Pancreas (tissue), 10 donors: ENCODE results near the gene OR13J1. TPM values are rescaled to one million over a fixed set of nuclear protein-coding genes. Genes with fewer than 3 reads are reported as not detected.

Experiments used
- ATAC-seq, 4 donors: fragments of 200-7000 bp; cut with Tn5 transposase; one replicate each; pipeline versions ENCODE4 v1.8.0 to v1.9.1; 2020; ENCODE audit warnings: mild to moderate bottlenecking in 4 of 4, moderate library complexity in 4 of 4
- DNase-seq, 6 donors: peaks; one replicate each; pipeline ENCODE4 v3.0.0-alpha.2; 2020
- FAIRE-seq: peaks from 2 replicates; lab custom pipeline; 2012; peaks lifted over from hg19 to GRCh38; lab: Jason Lieb, UNC
- H3K27ac ChIP-seq, 4 donors: fragments of 200-600 bp; sonication (generic); 1 replicate in 3 of 4; 2 replicates in 1 of 4; pipeline versions ENCODE4 v1.5.0 to v1.8.0; 2020
- H3K27me3 ChIP-seq, 4 donors: fragments of 200-600 bp; one replicate each; pipeline ENCODE4 v1.8.0; 2021
- H3K36me3 ChIP-seq, 3 donors: fragments of 200-600 bp; sonication (generic) in 1 of 3; one replicate each; pipeline versions ENCODE4 v1.5.0 to v1.8.0; 2020 to 2021
- H3K4me1 ChIP-seq, 3 donors: fragments of 200-600 bp; one replicate each; pipeline ENCODE4 v1.8.0; 2021
- H3K4me3 ChIP-seq, 4 donors: fragments of 200-600 bp; sonication (generic) in 2 of 4; one replicate each; pipeline versions ENCODE4 v1.5.0 to v1.8.0; 2020 to 2021
- H3K9me3 ChIP-seq, 4 donors: fragments of 200-600 bp; one replicate each; pipeline ENCODE4 v1.8.0; 2021
- CTCF ChIP-seq, 4 donors: fragments of 200-600 bp; sonication (generic) in 3 of 4; IDR thresholded peaks; one replicate each; pipeline versions ENCODE4 v1.5.0 to v1.8.0; 2021; ENCODE audit warnings: antibody characterized with exemption in 4 of 4
- WGBS, 2 donors: extraction: QIAGEN DNeasy Blood & Tissue Kit; methylation state at CpG; one replicate each; pipeline ENCODE4 v1.1.7; 2013; 5-methylcytosine and 5-hydroxymethylcytosine counted together
- intact Hi-C, 3 donors: fragments of 100-400 bp; cut with DNase I; formaldehyde crosslinking; loops; one replicate each; pipeline versions ENCODE4 v1.11.1 to v1.14.2; 2022
- polyA plus RNA-seq, 2 donors: library from polyadenylated mRNA; stranded (reverse); fragments of 200-250 nt; gene quantifications; one replicate each; pipeline ENCODE4 v1.2.3, GENCODE V29; 2013
- total RNA-seq, 6 donors: library from RNA; stranded (reverse); fragmentation: NEBNext Ultra II Directional in 4 of 6; extraction: Animal tissue kit (Norgen Biotek cat#: 25700) in 4 of 6; gene quantifications; one replicate each; pipeline versions ENCODE4 v1.2.1 to v1.2.4, GENCODE V29; 2021 to 2023
- donor health status: healthy with polysubstance abuse.
- donor health status: DM: no; HTN: no; CAD: no; lungs with moderate emphysema.
- donor health status: DM: no; HTN: no; CAD: no.
- donor health status: control.
- donor health status: control.
- donor health status: Bipolar disorder and iron deficiency.
- donor health status: DM: yes; HTN: yes; CAD: no.
- donor health status: DM: no; HTN: no; CAD: no.
- donor health status: DM: no; HTN: no; CAD: no.
- donor health status: DM: yes; HTN: yes; CAD: no.

The OR13J1 gene
- total and polyA plus RNA-seq, 8 donors, result not detected

- FAIRE-seq, result no peak
- WGBS, 2 donors, result 91 to 94% methylated on average over 17 of the region's 17 CpGs
- no peak overlapping the region for H3K27ac ChIP-seq
Measured at GRCh38 chr9:35842020-35842745, 28.0 kb downstream of the OR13J1 start.

GRCh38 chr9:35841645-35841900 is 28.6 kb downstream of the OR13J1 start:
- H3K9me3 ChIP-seq, result no peaks in the 10 kb centered on the region
- ATAC-seq (no peak), FAIRE-seq (no peak), DNase-seq (no peak)
- peaks cover 0 to 13% (median 0%) of the 10 kb centered on the region in 3 donors for H3K4me1 ChIP-seq
- no peak overlapping the region for H3K27ac ChIP-seq
- no peak for TF ChIP-seq CTCF (IDR thresholded peaks at IDR 0.05)
- 82 to 83% methylated on average over 5 of the region's 5 CpGs for WGBS, 2 donors
- H3K36me3 ChIP-seq, result no peaks in the 10 kb centered on the region
- intact Hi-C loops, result no loop called here
- no peak overlapping the region for H3K4me3 ChIP-seq
- H3K27me3 ChIP-seq, result no peaks in the 10 kb centered on the region

More at GRCh38 chr9:35842020-35842745, 28.0 kb downstream of the OR13J1 start:
- DNase-seq, result no peak
- intact Hi-C loops, result no loop called here
- H3K4me1 ChIP-seq, result peaks cover 0 to 13% (median 0%) of the 10 kb centered on the region in 3 donors
- no peaks in the 10 kb centered on the region for H3K27me3 ChIP-seq
- H3K4me3 ChIP-seq, result no peak overlapping the region
- peaks cover 0 to 4% (median 0%) of the 10 kb centered on the region in 3 donors for H3K36me3 ChIP-seq
- TF ChIP-seq CTCF (IDR thresholded peaks at IDR 0.05), result no peak
- no peak for ATAC-seq
- no peaks in the 10 kb centered on the region for H3K9me3 ChIP-seq

DNA sequence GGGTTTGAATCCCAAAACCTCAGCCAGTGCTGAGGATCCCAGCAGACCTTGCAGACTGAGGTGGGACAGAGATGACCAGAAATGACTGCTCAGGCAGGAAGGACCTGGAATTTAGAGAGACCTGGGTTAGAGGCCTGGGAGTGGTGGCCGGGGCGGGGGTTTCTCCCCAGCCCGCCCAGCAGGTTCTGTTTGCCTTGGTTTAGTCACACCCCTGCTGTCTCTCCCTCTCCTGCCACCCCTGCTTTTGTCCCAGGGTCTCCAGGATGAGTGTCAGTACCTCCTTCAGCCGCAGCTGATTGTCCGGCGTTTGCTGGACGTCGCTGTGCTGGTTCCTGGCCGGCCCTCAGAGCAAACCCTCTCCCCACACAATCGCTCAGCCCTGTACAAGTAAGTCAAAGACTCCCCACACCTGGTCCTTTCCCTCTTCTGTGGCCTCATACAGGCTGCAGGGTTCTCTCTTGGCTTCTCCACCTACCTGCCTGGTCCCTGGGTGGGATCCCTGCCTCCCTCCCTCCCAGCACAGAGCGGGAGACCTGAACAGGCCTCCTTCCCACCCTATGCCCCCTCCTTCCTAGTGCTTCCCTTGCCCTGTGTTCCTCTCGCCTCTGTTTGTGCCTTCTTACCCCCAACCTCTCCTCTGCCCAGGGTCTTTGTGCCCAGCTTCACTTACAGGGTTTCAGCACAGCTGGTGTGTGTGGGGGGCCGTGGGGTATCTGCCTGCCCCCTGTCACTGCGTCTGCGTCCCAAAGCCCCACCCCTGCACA is 29.1 kb downstream of the OR13J1 start:
- Histone ChIP-seq H3K36me3 (no peaks in the 10 kb centered on the region), H3K27me3 (no peaks in the 10 kb centered on the region), H3K4me3 (no peak overlapping the region), H3K4me1 (peaks cover 0 to 13% (median 0%) of the 10 kb centered on the region in 3 donors), H3K27ac (no peak overlapping the region), H3K9me3 (no peaks in the 10 kb centered on the region)
- ATAC-seq, result no peak
- intact Hi-C loops, result no loop called here
- 91% methylated on average over 15 of the region's 15 CpGs for WGBS, 2 donors
- TF ChIP-seq CTCF (IDR thresholded peaks at IDR 0.05), result no peak
- FAIRE-seq, result no peak
- no peak for DNase-seq

GRCh38 chr9:35839926-35840325 is 30.3 kb downstream of the OR13J1 start:
- H3K9me3 ChIP-seq, result no peaks in the 10 kb centered on the region
- no peak for TF ChIP-seq CTCF (IDR thresholded peaks at IDR 0.05)
- H3K4me3 ChIP-seq, result no peak overlapping the region
- DNase-seq, result no peak
- 88 to 94% methylated on average over 5 of the region's 5 CpGs for WGBS, 2 donors
- peaks cover 0 to 12% (median 0%) of the 10 kb centered on the region in 3 donors for H3K4me1 ChIP-seq
- no peak overlapping the region for H3K27ac ChIP-seq
- no peaks in the 10 kb centered on the region for H3K36me3 ChIP-seq
- H3K27me3 ChIP-seq, result no peaks in the 10 kb centered on the region
- intact Hi-C loops, result no loop called here
- FAIRE-seq, result no peak
- no peak for ATAC-seq

- Histone ChIP-seq H3K9me3 (no peaks in the 10 kb centered on the region), H3K4me1 (peaks cover 6 to 26% (median 22%) of the 10 kb centered on the region in 3 donors), H3K36me3 (no peaks in the 10 kb centered on the region), H3K27ac (no peak overlapping the region), H3K27me3 (no peaks in the 10 kb centered on the region), H3K4me3 (no peak overlapping the region)
- intact Hi-C loops, result no loop called here
- ATAC-seq (no peak), FAIRE-seq (no peak), DNase-seq (no peak)
- no peak for TF ChIP-seq CTCF (IDR thresholded peaks at IDR 0.05)
- 92 to 94% methylated on average over 5 of the region's 5 CpGs for WGBS, 2 donors
Measured at GRCh38 chr9:35836595-35836994, 33.6 kb downstream of the OR13J1 start.
